Fibroblast of skin of left quadriceps (primary cell): Measurements from ENCODE around the gene CHTF18.

Experiments used
- DNase-seq, 2 experiments: peaks; one replicate each; pipeline ENCODE4 v3.0.0-alpha.2; 2013; ENCODE audit warnings: low read depth in 2 of 2

Gene CHTF18

GRCh38 chr16:760545-761343 is 27.7 kb upstream of the CHTF18 start, which contains the start of gene MSLN:
Gene MSLN, plus strand, starts transcription at chr16:760734. Its CDS starts 1,947 bp downstream, at chr16:762681.
- DNase-seq = no peak

DNA sequence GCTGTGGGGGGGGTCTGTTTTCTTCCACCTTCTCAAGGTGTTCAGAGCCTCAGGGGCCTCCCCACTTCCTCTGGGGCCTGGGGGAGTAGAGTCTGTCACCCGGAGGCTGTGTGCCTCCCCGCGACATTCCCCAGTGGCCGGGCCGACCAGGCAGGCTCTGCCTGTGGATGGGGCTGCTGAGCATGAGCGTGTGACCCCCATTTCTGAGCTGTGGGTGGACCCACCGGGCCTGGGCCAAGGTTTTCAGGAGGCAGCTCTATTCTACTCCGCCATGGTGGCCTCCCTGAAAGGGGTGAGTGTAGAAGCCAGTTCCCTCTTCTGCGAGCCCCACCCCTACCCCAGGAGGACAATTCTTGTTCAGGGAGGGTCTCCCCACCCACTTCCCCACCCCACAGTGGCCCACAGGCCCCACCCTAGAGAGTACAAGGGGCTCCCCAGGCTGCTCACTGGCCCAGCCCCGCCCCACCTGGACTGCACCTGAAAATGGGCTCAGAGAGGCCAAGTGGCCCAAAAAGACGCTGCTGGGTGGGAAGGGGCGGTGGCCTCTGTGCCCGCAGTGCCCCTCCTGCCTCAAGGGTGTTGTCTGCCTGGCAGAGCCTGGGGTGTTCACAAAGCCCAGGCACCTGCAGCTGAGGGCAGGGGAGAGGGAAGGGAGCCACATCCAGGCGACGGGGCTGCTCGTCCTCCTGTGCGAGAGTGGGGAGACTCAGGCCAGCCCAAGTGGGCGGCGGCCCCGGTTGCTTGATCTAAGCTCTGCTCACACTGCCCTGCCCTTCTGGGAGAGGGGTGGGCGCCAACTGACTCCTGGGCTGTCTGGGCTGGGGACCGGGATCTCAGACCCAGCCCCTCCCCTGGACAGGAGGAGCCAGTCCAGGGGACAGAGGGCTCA is 26.6 kb upstream of the CHTF18 start:
- no peak for DNase-seq

DNA sequence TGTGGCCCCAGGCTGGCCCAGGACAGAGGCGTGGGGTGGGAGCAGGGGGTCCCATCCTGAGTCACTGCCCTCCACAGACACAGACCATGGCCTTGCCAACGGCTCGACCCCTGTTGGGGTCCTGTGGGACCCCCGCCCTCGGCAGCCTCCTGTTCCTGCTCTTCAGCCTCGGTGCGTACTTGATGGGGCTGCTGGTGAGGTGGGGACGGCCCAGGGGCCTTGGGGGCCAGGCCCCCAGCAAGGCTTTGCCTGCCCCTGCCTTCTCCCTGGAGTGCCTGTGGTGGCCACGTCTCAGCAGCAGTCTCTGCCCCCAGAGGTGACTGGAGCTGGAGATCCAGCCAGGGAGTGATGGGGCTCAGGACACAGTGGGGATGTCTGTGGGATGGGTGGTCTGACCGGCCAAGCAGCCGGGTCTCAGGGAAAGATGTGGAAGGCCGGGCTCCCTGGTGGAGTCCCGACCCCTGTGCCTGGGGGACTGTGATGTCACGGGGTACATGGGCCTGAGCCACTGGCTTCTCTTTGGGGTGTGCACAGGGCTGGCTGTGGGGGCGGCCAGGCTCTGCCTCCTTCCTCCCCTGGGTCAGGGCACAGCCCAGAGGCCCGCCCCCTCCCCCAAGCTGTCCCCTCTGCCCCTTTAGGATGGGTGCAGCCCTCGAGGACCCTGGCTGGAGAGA is 25.7 kb upstream of the CHTF18 start:
- no peak for DNase-seq

DNA sequence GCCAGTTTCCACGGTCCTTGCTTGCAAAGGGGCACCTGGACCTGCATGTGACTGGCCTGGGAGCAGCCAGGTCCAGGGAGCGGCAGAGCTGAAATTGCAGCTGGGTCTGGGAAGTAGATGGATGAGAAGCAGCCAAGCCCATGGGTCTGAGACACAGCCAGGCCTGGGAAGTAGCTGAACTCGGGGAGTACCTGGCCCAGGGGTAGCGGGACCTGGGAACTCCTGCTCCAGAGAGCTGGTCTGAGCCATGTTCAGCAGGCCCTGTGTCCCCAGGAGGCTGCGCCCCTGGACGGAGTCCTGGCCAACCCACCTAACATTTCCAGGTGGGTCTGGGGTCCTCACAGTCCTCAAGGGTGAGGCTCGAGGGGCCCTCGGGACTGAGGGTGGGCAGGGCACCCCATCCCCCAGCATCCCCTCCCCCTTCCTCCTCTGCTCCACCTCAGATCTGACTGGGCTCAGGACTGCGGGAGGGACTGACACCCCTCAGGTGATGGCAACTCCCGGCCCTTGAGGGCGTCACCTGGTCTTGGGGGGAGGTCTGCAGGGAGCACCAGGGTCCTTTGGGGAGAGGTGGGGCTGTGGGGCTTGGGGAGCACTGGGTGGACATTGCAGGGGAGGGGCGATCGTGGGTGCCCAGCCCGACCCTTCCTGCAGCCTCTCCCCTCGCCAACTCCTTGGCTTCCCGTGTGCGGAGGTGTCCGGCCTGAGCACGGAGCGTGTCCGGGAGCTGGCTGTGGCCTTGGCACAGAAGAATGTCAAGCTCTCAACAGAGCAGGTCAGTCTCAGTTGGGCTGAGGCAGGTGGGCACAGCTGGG is 24.8 kb upstream of the CHTF18 start:
- no peak for DNase-seq

- DNase-seq = no peak
These were observed 24.2 kb upstream of the CHTF18 start for GRCh38 chr16:764184-764750.

DNA sequence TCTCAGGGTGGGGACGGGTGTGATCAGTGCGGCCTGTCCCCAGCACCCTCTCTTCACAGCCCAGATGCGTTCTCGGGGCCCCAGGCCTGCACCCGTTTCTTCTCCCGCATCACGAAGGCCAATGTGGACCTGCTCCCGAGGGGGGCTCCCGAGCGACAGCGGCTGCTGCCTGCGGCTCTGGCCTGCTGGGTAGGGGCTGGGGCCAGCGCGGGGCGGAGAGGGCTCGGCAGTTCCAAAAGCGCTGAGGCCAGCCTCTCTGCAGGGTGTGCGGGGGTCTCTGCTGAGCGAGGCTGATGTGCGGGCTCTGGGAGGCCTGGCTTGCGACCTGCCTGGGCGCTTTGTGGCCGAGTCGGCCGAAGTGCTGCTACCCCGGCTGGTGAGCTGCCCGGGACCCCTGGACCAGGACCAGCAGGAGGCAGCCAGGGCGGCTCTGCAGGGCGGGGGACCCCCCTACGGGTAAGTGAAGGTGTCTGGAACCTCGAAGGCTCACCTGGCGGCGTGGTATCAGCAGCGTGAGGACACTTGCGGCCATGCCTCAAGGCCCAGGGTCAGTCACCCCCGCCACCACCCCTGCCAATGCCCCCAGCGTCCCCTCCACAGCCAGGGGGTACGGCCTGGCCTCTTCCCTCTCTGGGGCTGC is 23.5 kb upstream of the CHTF18 start:
- DNase-seq = no peak

DNA sequence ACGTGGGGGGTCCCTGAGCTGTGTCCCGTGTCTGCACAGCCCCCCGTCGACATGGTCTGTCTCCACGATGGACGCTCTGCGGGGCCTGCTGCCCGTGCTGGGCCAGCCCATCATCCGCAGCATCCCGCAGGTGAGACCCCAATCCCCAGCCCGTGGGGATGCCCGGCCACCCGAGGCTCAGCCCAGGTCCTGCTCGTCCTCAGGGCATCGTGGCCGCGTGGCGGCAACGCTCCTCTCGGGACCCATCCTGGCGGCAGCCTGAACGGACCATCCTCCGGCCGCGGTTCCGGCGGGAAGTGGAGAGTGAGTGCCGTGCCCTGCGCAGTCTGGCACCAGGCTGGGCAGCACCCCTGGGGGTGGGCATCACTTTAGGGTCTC is 22.9 kb upstream of the CHTF18 start:
- no peak for DNase-seq

DNA sequence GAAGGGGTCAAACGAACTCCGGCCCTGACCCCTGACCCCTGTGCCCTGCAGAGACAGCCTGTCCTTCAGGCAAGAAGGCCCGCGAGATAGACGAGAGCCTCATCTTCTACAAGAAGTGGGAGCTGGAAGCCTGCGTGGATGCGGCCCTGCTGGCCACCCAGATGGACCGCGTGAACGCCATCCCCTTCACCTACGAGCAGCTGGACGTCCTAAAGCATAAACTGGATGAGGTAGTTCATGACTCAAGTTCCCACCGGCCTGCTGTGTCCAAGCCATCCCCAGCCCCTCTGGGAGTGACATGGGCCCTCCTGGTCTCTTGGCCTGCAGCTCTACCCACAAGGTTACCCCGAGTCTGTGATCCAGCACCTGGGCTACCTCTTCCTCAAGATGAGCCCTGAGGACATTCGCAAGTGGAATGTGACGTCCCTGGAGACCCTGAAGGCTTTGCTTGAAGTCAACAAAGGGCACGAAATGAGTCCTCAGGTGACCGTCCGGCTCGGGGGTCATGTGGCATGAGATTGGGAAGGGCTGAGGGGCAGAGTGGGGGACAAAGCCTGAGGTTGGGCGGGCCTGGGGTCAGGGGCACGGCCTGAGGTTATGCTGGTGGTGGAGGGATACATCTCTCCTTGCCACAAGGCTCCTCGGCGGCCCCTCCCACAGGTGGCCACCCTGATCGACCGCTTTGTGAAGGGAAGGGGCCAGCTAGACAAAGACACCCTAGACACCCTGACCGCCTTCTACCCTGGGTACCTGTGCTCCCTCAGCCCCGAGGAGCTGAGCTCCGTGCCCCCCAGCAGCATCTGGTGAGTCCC is 22.2 kb upstream of the CHTF18 start:
- DNase-seq = no peak

- no peak for DNase-seq
These were observed 21.4 kb upstream of the CHTF18 start for GRCh38 chr16:766820-767640.

DNA sequence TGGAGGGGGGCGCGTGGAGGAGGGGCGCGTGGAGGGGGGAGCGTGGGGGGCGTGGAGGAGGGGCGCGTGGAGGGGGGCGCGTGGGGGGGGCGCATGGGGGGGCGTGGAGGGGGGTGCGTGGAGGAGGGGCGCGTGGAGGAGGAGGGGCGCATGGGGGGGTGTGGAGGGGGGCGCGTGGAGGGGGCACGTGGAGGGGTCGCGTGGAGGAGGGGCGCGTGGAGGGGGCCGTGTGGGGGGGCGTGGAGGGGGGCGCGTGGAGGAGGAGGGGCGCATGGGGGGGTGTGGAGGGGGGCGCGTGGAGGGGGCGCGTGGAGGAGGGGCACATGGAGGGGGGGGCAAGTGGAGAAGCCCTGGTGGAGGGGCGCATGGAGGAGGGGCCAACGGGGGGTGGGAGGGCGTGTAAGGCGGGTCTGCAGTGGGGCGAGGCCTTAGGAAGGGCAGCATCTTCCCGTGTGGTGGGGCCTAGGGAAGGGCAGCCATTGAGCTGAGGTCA is 20.6 kb upstream of the CHTF18 start:
- no peak for DNase-seq

GRCh38 chr16:768428-768827 is 20.0 kb upstream of the CHTF18 start:
- no peak for DNase-seq

DNA sequence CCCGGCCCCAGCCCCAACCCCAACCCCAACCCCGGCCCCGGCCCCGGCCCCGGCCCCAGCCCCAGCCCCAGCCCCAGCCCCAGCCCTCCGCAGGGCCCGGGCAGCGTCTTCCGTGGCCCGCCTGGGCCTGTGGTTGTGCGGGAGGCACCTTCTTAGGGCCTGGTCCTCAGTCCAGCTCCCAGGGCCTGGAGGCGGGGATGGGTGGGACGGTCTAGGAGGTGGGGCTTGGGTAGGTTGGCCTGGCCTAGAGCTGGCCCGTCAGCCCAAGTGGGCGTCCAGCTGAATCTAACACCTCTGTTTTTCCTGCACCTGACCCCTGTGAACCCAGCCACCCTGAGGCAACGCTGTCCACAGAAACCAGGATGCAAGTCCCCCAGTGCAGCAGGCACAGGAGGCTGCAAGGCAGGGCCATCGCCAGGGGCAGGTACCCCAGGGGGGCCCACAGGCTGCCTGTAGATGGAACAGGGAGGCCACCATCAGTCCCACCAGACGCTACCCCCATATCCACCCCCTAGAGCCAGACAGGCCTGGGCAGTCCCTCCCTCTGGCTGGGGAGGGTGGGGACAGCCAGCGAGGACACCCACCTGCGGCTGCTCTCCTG is 19.1 kb upstream of the CHTF18 start:
- DNase-seq = no peak

DNA sequence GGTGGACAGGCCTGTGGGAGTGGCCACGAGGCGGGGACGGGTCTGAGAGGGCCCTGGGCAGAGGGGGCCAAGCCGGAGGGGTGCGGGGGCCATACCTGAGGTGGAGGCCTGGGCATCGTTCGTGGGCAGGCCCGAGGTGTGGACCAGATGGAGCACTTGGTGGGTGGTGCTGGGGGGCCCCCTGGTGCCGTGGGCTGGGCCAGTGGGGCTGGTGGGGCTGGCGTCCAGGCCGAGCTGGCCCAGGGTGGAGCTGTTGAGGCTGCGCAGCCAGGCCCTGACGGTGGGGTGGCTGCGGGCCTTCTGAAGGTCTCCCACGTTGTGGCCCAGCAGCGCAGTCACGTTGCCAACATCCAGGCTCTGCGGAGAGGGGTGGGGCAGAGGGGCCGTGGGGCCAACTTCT is 18.5 kb upstream of the CHTF18 start:
- no peak for DNase-seq

- DNase-seq = no peak
These were observed 18.0 kb upstream of the CHTF18 start for GRCh38 chr16:770411-770810.

DNA sequence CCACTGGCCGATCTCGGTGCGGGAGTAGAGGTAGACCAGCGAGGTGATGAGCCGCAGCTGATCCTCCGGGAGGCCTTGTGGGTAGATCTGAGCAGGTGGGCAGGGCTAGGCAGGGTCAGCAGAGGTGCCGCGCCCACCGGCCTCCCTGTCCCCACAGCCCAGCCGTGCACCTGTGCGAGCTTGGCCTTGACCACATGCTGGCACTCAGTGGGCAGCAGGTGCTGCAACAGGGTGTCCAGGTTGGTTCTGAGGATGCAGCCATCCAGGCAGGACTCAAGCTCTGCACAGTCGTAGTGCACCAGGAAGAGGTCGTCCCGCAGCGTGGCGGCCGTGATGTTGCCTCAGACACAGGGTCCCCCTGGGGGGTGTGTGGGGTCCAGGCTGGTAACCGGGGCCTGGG is 15.5 kb upstream of the CHTF18 start:
- no peak for DNase-seq

- no peak for DNase-seq
These were observed 14.1 kb upstream of the CHTF18 start for GRCh38 chr16:774086-775001.

DNA sequence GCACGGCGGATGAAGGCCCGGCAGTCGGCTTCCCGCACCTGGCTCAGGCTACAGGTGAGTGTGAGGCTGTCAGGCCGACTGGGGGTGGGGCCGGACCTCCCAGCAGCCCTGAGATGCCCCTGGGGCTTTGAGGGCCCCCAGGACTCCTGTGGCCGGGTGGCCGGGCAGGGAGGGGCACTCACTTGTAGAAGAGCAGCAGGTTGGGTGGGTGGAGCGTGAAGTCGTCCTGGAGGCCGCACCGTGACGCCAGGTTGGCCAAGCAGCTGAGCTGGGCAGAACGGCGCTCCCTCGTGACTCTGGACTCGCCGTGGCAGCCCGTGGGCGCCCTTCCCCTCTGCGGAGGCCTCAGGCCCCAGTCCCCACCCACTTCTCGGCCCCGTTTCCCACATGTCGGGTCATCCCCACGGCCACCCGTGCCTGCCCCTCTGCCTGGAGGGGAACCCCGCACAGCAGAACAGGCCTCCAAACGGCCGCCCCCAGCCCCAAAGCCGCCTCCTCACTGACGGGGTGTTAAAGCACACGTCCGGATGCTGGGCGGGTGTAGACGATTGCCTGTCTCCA is 13.1 kb upstream of the CHTF18 start:
- DNase-seq = no peak
